GM18511 (cell line): Measurements from ENCODE around the gene RAB42.
A peak's percentile ranks its signal among the peaks of the same experiment; 100 is the strongest.
"Not testable (repeated sequence)": the region's sequence is repeated elsewhere in the genome, so short reads cannot be mapped to it uniquely, and the experiment has no call there.

Experiments used
- ATAC-seq: cut with Tn5 transposase; IDR thresholded peaks from one replicate; pipeline ENCODE4 v1.9.1; 2021; ENCODE audit warnings: mild to moderate bottlenecking, moderate library complexity; ENCODE audit not compliant: unreplicated experiment

Gene RAB42

GRCh38 chr1:28591708-28592320 lies at the start of gene RAB42:
TSS of gene RAB42 (plus strand) at chr1:28592265. CDS start at chr1:28592512, 247 bp downstream.
- ATAC-seq, result peak; percentile 60

DNA sequence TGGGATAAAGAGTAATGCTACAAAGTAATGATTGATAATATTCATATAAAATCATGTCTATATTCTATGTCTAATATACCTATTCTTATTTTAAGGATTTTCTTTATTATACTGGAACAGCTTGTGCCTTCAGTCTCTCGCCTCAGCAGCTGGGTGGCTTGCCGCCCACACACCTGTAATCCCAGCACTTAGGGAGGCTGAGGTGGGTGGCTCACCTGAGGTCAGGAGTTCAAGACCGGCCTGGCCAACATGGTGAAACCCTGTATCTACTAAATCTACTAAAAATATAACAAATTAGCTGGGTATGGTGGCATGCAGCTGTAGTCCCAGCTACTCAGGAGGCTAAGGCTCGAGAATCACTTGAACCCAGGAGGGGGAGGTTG lies 46.8 kb upstream of the RAB42 start:
- no peak for ATAC-seq

DNA sequence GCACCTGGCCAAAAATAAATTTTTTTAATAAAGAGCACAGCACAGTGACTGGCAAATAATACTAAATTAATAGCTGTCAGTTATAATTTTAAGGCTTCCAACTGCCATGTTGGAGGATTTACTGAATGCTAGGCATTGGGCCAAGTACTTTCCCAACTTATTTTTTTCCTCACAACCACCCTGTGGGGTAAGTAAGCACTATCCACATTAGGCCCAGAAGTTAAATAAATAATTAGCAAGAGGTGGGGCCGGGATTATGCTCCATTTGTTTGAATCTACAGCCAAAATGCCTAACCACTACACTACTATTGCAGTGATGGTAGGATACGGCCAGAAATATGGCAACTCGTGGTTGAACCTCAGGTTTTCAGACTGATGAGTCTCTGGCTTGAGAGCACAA lies 43.7 kb upstream of the RAB42 start:
- no peak for ATAC-seq

DNA sequence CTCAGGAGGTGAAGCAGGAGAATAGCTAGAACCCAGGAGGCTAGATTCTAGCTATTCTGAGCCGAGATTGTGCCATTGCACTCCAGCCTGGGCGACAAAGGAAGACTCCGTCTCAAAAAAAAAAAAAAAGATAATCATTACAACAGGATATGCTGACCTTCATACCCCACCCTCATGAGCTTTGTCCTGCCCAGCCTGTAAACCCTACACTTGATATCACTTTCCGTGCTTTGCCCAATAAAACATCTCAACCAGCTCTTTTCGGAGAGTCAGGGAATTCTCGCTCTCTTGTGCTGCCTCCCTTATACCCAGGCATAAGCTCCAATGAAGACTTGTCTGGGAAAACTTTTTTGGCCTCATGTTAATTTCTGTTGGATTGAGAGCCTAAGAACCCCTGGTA lies 40.7 kb upstream of the RAB42 start:
- ATAC-seq, result no peak

DNA sequence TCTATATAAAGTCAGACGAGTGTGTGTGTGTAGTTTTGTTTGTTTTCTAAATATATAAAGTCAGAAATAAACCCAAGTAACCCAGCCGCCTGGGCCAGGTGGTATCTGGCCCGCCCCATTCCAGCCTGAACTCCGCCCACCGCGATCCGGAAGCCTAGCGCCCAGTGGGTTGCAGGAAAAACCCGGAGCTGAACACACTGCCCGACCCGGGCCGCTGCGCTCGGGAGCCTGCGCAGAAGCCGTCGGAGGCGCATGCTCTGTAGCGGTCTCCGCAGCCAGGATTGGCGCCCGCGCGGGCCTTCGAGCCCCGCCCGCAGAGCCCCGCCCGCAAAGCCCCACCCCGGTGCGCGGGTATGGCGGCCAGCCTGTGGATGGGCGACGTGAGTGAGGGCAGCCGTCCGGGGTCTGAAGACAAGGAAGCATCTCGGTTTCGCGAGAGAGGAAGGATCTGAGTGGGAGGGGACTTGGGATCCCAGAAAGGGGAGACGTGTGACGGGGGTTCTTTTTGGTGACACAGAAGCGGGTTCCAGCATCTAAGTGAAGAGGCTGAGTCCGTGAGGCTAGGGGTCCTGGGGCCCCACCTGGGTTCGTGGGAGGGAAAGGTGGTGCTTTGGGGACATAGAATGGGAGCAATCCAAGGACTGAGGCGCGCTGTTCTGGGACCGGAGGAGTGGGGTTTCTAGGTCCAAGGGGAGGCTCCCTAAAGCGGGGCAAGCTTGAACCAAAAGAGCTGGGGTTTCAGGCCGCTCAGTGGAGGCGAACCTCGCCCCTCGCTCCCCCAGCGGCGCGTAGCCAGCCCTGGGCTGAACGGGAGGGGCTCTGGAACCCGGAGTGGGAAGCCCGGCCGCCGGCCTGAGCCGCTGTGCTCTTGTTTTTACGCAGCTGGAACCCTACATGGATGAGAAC lies 39.1 kb upstream of the RAB42 start, which contains the start of gene TRNAU1AP:
Gene TRNAU1AP (plus strand): TSS at position 328 of the 906 bp plus-strand sequence. CDS start 26 bp downstream, at position 354.
- peak; percentile 91 for ATAC-seq

GRCh38 chr1:28560886-28561285 lies 31.2 kb upstream of the RAB42 start:
- ATAC-seq, result no peak

GRCh38 chr1:28564310-28564709 lies 27.8 kb upstream of the RAB42 start:
- ATAC-seq, result no peak

GRCh38 chr1:28565040-28565439 lies 27.0 kb upstream of the RAB42 start:
- ATAC-seq, result no peak

DNA sequence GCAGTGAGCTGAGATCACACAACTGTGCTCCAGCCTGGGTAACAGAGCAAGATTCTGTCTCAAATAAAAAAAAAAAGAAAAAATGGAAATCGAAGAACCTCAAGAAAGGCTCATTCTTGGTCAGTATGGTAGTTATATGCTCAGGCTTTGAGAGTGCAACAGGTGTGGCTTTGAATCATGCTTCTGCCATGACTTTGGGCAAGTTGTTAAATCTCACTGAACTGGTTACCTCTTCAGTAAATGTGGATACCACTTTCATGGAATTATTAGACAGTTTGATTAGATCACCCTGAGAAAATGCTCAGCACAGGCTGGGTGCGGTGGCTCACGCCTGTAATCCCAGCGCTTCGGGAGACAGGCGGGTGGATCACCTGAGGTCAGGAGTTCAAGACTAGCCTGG lies 26.3 kb upstream of the RAB42 start:
- no peak for ATAC-seq

GRCh38 chr1:28566931-28567330 lies 25.1 kb upstream of the RAB42 start:
- ATAC-seq, result no peak

DNA sequence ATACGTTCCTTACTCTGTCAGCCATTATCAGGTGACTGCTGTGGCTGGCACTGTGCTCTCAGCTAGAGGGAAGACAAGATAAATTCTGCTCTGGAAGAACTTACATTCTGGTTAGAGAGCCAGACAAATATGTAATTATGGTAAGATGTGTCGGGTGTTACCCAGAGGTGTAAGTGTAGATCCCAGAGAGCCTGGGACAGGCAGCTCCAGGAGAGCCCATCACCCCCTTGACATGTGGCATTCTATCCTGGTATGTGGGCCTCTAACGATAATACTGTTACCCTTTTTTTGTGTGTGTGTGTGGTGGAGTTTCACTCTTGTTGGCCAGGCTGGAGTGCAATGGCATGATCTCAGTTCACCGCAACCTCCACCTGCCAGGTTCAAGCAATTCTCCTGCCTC lies 20.2 kb upstream of the RAB42 start:
- no peak for ATAC-seq

- not testable (repeated sequence) for ATAC-seq
Measured at GRCh38 chr1:28572891-28573290, 19.2 kb upstream of the RAB42 start.

DNA sequence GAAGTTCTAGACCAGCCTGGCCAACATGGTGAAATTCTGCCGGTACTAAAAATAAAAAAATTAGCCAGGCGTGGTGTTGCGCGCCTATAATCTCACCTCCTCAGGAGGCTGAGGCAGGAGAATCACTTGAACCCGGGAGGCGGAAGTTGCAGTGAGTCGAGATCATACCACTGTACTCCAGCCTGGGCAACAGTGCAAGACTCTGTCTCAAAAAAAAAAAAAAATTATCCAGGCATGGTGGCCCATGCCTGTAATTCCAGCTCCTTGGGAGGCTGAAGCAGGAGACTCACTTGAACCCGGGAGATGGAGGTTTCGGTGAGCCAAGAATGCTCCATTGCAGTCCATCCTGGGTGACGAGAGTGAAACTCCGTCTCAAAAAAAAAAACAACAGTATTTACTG lies 18.5 kb upstream of the RAB42 start:
- no peak for ATAC-seq

DNA sequence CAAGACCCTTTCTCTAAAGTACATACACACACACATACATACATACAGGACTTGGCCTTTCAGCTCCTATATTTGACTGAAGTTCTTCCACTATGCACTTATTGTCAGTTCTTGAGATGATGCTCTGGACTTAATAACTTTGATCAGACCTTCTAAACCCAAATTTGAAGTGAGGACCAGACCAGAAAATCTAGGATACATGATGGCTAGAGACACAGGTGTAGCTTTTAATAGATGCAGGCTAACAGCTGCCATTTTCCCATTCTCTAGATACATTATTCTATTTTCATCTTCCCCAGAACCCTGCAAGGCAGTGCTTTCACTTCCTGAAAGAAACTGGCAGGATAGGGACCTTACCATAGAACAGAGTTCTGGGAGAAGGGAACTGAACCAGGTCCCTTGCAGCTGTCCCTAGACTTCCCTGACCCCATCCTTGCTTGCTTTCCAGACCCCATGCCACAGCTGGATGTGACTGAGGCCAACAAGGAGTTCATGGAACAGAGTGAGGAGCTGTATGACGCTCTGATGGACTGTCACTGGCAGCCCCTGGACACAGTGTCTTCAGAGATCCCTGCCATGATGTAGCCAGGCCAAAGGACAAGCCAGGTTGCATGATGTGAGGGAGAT lies 14.9 kb upstream of the RAB42 start:
- no peak for ATAC-seq

GRCh38 chr1:28577738-28578536 lies 14.1 kb upstream of the RAB42 start:
- ATAC-seq, result no peak

DNA sequence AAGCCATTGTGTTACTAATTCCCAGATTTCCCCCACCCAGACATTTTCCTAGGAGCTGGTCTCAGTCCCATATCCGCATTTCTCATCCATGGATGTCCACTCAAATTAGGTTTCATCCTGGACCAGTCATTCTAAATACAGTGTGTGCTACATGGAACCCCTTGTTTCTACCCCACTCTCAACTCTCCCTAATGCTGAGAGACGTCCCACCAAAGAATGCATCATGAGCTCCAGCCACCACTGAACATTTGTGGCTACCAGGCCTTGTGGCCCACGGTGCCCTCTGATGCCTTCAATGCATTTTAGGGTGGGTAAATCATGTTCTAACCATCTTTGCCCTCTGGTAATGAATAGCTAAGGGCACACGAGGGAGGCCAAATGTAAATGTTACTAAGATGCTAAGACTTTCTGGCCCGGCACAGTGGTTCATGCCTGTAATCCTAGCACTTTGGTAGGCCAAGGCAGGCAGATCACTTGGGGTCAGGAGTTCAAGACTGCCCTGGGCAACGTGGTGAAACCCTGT lies 13.3 kb upstream of the RAB42 start:
- ATAC-seq, result no peak

DNA sequence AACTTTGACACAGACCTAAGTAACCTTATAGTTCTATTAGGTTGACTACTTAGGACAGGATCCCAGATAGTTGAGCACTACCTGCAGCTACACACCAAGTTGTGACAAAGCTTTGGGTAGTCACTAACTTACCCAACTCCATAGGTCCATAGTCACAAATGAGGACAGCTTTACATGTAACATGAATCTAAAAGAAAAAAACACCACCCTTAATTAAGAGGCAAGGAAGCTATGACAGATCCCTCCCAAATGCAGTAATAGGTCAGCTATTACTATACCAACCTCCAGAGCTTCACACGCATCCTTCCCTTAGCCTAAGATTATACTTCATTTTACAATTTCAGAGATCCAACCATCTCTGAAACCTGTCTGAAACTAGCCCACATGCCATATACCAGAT lies 12.7 kb upstream of the RAB42 start:
- no peak for ATAC-seq

- peak; percentile 6 for ATAC-seq
Measured at GRCh38 chr1:28580722-28581530, 11.1 kb upstream of the RAB42 start.

GRCh38 chr1:28581531-28582247 lies 10.4 kb upstream of the RAB42 start:
- peak; percentile 85 for ATAC-seq
